GM12801 (cell line): Measurements from ENCODE around the gene ALDH1A3.

ENCODE experiments used
- TF ChIP-seq, protein P1 (sequence below): IDR thresholded peaks from one replicate; pipeline ENCODE4 v1.5.1; 2011; ENCODE audit warnings: control low read depth; ENCODE audit not compliant: insufficient read length; ENCODE audit errors: extremely low read depth

ALDH1A3 gene

DNA sequence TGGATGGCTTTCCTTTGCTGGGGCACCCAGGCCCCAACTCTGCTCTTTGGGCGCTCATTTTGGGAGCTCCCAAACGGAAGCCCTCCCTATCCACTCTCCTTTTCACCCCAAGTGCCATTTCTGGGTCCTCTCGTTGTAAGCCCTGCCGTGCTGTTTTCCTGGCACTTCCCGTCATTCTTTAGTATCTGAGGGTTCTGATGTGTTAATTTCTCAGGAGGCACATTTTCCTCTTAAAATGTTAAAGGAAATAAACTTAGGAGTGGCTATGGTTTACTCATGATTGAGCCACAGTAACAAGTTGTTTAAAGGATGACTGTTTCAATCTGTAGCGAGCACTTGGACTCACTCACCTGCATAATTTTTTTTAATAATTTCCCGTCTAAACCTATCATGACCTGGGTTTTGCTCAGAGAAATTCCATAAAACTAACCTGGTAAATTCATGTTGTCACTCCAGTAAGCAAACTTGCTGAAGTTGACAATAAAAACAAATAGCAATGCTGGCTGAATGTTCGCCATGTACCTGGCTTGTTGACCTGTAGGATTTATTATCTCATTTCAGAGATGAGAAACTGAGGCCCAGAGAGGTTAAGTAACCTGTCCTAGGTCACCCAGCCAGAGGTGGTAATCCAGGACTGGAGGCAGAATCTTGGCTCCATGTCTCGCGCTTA lies 10.6 kb downstream of the ALDH1A3 start:
- TF ChIP-seq, protein P1, sequence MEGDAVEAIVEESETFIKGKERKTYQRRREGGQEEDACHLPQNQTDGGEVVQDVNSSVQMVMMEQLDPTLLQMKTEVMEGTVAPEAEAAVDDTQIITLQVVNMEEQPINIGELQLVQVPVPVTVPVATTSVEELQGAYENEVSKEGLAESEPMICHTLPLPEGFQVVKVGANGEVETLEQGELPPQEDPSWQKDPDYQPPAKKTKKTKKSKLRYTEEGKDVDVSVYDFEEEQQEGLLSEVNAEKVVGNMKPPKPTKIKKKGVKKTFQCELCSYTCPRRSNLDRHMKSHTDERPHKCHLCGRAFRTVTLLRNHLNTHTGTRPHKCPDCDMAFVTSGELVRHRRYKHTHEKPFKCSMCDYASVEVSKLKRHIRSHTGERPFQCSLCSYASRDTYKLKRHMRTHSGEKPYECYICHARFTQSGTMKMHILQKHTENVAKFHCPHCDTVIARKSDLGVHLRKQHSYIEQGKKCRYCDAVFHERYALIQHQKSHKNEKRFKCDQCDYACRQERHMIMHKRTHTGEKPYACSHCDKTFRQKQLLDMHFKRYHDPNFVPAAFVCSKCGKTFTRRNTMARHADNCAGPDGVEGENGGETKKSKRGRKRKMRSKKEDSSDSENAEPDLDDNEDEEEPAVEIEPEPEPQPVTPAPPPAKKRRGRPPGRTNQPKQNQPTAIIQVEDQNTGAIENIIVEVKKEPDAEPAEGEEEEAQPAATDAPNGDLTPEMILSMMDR = no peak

DNA sequence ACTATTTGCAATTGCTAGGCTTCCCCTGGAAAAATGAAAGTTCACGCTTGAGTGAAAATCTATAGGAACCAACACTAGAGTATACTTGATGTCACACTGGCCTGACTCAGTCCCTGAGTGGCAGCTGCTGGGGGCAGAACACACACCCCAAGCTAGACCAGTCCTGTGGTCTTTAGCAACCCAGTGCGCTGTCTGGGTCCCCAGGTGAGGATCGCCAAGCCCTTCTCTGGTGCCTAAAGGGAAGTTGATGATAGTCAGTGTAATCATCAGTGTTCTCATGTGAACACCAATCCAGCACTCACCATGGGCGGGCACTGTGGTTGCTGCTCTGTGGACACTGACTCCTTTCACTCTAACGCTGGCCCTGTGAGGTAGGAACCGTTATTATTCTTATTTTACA lies 11.2 kb downstream of the ALDH1A3 start:
- TF ChIP-seq, protein P1 = no peak

DNA sequence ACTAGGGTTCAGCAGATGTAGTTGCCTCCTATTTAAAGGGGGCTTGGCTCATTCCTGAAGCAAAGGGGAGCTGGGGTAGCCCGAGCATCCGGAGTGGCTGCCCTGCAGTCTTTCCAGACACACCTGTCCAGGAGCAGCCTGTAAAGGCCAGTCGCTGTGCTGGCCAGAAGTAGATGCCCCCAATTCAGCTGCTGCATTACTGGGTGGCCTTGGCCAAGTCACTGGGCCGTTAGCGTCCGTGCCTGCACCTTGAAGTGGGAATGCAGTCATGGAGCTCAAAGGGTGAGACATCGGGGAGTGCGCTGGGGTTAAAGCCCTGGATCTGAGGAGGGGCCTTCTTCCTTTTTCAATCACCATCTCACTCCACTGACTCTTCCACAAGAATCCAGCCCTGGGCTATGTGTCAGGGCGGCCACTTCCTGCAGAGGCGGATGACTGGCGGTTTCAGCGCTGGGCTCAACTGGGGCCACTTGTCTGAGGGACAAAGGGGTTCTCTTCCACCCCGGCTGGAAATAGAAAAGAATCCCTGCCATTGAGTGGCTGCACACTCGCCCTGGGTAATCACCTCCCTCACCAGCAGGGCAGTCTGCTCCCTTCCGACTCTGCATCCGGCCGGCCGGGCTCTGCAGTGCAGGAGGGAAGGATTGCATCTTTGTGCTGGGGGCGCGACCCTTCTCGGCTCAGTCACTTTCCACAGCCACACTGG lies 11.8 kb downstream of the ALDH1A3 start:
- TF ChIP-seq, protein P1 = no peak

DNA sequence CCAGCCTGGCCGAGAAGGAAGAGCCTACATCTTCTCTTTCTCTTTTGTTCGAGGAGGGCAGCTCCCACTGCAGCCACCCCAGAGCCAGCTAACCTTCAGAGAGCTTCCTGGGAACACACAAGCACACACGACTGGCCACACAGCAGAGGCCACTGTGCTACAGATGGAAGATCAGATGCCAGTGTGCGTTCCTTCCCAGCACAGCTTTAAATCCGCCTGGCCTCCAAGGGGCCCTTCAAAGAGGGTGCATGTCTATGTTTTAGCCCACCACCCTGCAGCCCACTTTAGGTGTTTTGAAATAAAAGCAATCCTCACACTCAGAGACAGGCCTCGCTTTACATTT lies 12.4 kb downstream of the ALDH1A3 start:
- TF ChIP-seq, protein P1 = no peak

DNA sequence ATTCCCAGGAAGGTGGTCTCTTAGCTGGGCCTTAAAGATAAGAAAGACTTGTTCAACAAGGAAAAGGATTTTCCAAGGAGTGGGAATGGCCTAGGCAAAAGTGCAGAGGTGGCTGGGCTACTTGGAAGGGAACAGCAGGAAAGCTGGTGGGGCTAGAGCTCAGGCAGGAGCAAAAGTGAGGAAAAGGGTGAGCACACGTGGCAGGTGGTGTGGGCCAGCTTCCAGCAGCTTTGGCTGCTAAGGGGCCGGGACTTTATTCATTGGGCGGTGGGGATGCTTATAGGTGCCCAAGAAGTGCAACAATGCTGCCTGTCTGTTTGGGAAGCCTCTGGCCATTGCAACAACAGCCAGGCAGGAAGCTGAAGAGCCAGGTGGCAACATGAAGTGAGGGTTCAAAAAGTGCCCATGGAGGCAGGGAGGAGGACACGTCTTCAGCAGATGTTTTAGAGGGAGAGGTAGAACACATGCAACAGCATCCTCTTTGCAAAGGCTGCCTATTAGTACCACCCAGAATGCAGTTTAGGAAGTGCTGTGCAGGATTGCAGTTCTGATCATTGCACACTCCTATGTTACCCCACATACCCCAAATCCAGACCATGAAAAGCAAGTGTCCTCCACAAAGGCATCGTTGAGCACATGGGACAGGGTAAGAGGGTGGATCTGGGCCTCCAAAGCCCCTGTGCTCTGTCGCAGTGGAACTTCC lies 13.8 kb downstream of the ALDH1A3 start:
- TF ChIP-seq, protein P1 = no peak

DNA sequence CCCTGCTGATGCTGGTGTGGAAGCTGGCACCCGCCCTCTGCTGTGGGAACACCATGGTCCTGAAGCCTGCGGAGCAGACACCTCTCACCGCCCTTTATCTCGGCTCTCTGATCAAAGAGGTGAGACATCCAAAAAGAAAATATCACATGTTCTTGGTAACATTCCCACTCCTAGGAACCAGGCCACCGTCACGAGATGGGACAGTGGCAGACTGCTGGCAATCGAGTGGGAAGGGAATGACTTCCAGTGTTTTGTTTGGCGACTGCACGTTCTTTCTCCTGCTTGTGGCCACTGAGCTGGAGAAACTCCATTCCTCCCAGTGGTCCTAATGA lies 14.3 kb downstream of the ALDH1A3 start:
- TF ChIP-seq, protein P1 = no peak

DNA sequence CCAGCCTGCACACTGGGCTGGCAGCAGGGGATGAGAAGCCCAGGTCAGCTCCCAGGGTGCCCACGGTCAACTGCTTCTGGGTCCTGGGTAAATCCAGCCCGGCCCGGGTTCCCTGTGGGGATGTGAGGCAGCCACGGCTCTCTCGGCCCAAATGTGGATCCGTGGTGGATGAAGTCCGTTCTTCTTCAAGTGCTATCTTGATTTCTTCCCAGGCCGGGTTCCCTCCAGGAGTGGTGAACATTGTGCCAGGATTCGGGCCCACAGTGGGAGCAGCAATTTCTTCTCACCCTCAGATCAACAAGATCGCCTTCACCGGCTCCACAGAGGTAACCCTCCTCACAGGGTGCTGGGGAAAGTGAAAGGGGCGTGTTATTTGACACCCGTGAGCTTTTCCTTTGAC lies 16.1 kb downstream of the ALDH1A3 start:
- TF ChIP-seq, protein P1 = no peak
